Measurements from ENCODE around the gene MCM6.

DNA sequence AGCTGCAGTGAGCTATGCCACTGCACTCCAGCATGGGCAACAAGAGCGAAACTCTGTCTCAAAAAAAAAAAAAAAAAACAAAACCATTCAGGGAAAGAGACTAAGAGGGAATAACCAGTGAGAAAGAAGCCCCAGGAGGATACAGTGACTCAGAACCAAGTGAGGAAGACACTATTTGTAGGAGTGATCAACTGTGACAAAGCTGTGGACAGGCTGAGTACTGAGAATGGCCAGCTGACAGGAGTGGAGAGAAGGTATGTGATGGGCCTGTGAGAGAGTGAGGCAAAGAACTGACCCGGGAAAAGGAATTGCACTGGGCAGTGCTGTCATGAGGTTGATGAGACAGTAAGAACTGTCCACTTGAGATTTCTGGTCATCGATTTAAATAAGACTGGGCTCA lies 32.6 kb downstream of the MCM6 start:
- TF ChIP-seq, protein P1, sequence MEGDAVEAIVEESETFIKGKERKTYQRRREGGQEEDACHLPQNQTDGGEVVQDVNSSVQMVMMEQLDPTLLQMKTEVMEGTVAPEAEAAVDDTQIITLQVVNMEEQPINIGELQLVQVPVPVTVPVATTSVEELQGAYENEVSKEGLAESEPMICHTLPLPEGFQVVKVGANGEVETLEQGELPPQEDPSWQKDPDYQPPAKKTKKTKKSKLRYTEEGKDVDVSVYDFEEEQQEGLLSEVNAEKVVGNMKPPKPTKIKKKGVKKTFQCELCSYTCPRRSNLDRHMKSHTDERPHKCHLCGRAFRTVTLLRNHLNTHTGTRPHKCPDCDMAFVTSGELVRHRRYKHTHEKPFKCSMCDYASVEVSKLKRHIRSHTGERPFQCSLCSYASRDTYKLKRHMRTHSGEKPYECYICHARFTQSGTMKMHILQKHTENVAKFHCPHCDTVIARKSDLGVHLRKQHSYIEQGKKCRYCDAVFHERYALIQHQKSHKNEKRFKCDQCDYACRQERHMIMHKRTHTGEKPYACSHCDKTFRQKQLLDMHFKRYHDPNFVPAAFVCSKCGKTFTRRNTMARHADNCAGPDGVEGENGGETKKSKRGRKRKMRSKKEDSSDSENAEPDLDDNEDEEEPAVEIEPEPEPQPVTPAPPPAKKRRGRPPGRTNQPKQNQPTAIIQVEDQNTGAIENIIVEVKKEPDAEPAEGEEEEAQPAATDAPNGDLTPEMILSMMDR (IDR thresholded peaks at IDR 0.05) = no peak
- TF ChIP-seq POLR2A (IDR thresholded peaks at IDR 0.05) (no peak), POLR2AphosphoS5 (IDR thresholded peaks at IDR 0.05; ENCODE audit: insufficient read depth in 1 of 2, low read depth in 1 of 2) (no peak)
